Mucosa of rectum (tissue), 2 donors: ENCODE measurements around the gene CCDC178.

Experiments
- H3K27ac ChIP-seq, 2 donors: one replicate each; pipeline ENCODE4 v1.7.0; 2013; ENCODE audit warnings: inconsistent platforms in 2 of 2, low read depth in 2 of 2, low read length in 2 of 2
- H3K27me3 ChIP-seq, 2 donors: one replicate each; pipeline ENCODE4 v1.7.0; 2013; ENCODE audit warnings: low read length in 2 of 2; ENCODE audit not compliant: control insufficient read depth in 2 of 2, insufficient read depth in 2 of 2
- H3K36me3 ChIP-seq, 2 donors: one replicate each; pipeline ENCODE4 v1.7.0; 2013; ENCODE audit warnings: low read length in 2 of 2; ENCODE audit not compliant: control insufficient read depth in 2 of 2, insufficient read depth in 2 of 2
- H3K4me1 ChIP-seq, 2 donors: one replicate each; pipeline ENCODE4 v1.7.0; 2013; ENCODE audit warnings: low read length in 2 of 2, mild to moderate bottlenecking in 1 of 2; ENCODE audit not compliant: control insufficient read depth in 2 of 2, insufficient read depth in 2 of 2
- H3K4me3 ChIP-seq, 2 donors: one replicate each; pipeline ENCODE4 v1.7.0; 2013; ENCODE audit warnings: low read length in 2 of 2
- H3K9ac ChIP-seq, 2 donors: one replicate each; pipeline ENCODE4 v1.7.0; 2013; ENCODE audit warnings: low read length in 2 of 2, low read depth in 1 of 2, mild to moderate bottlenecking in 1 of 2
- H3K9me3 ChIP-seq, 2 donors: one replicate each; pipeline ENCODE4 v1.7.0; 2013; ENCODE audit warnings: low read length in 2 of 2; ENCODE audit not compliant: control insufficient read depth in 2 of 2
- donor health status: healthy.
- donor health status: Normal muscosa, but diverticular disease.

The CCDC178 gene

GRCh38 chr18:32983721-32984120, 456.8 kb downstream of the CCDC178 start:
- no peaks in the 10 kb centered on the region for H3K36me3 ChIP-seq
- H3K4me1 ChIP-seq = no peaks in the 10 kb centered on the region
- no peak overlapping the region for H3K9ac ChIP-seq
- no peak overlapping the region for H3K27ac ChIP-seq
- no peaks in the 10 kb centered on the region for H3K9me3 ChIP-seq
- no peak overlapping the region for H3K4me3 ChIP-seq
- no peaks in the 10 kb centered on the region for H3K27me3 ChIP-seq

GRCh38 chr18:32980896-32981295, 459.6 kb downstream of the CCDC178 start:
- no peaks in the 10 kb centered on the region for H3K36me3 ChIP-seq
- no peaks in the 10 kb centered on the region for H3K27me3 ChIP-seq
- no peak overlapping the region for H3K27ac ChIP-seq
- no peaks in the 10 kb centered on the region for H3K4me1 ChIP-seq
- H3K9me3 ChIP-seq = no peaks in the 10 kb centered on the region
- H3K4me3 ChIP-seq = no peak overlapping the region
- no peak overlapping the region for H3K9ac ChIP-seq

GRCh38 chr18:32975501-32975900, 465.0 kb downstream of the CCDC178 start:
- Histone ChIP-seq H3K4me3 (no peak overlapping the region), H3K9me3 (no peaks in the 10 kb centered on the region), H3K4me1 (no peaks in the 10 kb centered on the region), H3K27ac (no peak overlapping the region), H3K9ac (no peak overlapping the region), H3K36me3 (no peaks in the 10 kb centered on the region), H3K27me3 (no peaks in the 10 kb centered on the region)

GRCh38 chr18:32975163-32975436, 465.4 kb downstream of the CCDC178 start:
- Histone ChIP-seq H3K36me3 (no peaks in the 10 kb centered on the region), H3K27ac (no peak overlapping the region), H3K4me1 (no peaks in the 10 kb centered on the region), H3K9ac (no peak overlapping the region), H3K9me3 (no peaks in the 10 kb centered on the region), H3K4me3 (no peak overlapping the region), H3K27me3 (no peaks in the 10 kb centered on the region)

GRCh38 chr18:32974421-32975162, 465.9 kb downstream of the CCDC178 start:
- Histone ChIP-seq H3K9ac (no peak overlapping the region), H3K4me1 (no peaks in the 10 kb centered on the region), H3K36me3 (no peaks in the 10 kb centered on the region), H3K9me3 (no peaks in the 10 kb centered on the region), H3K27ac (no peak overlapping the region), H3K27me3 (no peaks in the 10 kb centered on the region), H3K4me3 (no peak overlapping the region)

- Histone ChIP-seq H3K36me3 (no peaks in the 10 kb centered on the region), H3K9me3 (no peaks in the 10 kb centered on the region), H3K27me3 (no peaks in the 10 kb centered on the region), H3K4me1 (no peaks in the 10 kb centered on the region), H3K27ac (no peak overlapping the region), H3K4me3 (no peak overlapping the region), H3K9ac (no peak overlapping the region)
These were observed 472.3 kb downstream of the CCDC178 start for GRCh38 chr18:32968248-32968647.

GRCh38 chr18:32966141-32966540, 474.4 kb downstream of the CCDC178 start:
- Histone ChIP-seq H3K27ac (no peak overlapping the region), H3K4me1 (no peaks in the 10 kb centered on the region), H3K4me3 (no peak overlapping the region), H3K27me3 (no peaks in the 10 kb centered on the region), H3K9ac (no peak overlapping the region), H3K9me3 (no peaks in the 10 kb centered on the region), H3K36me3 (no peaks in the 10 kb centered on the region)

DNA sequence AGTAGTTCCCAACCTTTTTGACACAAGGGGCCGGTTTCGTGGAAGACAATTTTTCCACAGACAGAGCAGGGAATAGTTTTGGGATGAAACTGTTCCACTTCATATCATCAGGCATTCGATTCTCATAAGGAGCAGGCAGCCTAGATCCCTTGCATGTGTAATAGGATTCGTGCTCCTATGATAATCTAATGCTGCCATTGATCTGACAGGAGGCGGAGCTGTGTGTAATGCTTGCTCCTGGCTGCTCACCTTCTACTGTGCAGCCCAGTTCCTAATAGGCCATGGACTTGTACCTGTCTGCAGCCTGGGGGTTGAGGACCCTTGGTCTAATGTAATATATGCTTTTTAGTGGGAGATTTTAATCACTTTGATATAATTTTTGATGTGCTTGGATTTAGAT, 479.0 kb downstream of the CCDC178 start:
- Histone ChIP-seq H3K9me3 (no peaks in the 10 kb centered on the region), H3K4me3 (no peak overlapping the region), H3K36me3 (no peaks in the 10 kb centered on the region), H3K4me1 (no peaks in the 10 kb centered on the region), H3K9ac (no peak overlapping the region), H3K27ac (no peak overlapping the region), H3K27me3 (no peaks in the 10 kb centered on the region)

- no peak overlapping the region for H3K27ac ChIP-seq
- no peaks in the 10 kb centered on the region for H3K9me3 ChIP-seq
- no peaks in the 10 kb centered on the region for H3K27me3 ChIP-seq
- no peak overlapping the region for H3K9ac ChIP-seq
- H3K4me1 ChIP-seq = no peaks in the 10 kb centered on the region
- no peak overlapping the region for H3K4me3 ChIP-seq
- no peaks in the 10 kb centered on the region for H3K36me3 ChIP-seq
These were observed 481.8 kb downstream of the CCDC178 start for GRCh38 chr18:32958746-32959145.

DNA sequence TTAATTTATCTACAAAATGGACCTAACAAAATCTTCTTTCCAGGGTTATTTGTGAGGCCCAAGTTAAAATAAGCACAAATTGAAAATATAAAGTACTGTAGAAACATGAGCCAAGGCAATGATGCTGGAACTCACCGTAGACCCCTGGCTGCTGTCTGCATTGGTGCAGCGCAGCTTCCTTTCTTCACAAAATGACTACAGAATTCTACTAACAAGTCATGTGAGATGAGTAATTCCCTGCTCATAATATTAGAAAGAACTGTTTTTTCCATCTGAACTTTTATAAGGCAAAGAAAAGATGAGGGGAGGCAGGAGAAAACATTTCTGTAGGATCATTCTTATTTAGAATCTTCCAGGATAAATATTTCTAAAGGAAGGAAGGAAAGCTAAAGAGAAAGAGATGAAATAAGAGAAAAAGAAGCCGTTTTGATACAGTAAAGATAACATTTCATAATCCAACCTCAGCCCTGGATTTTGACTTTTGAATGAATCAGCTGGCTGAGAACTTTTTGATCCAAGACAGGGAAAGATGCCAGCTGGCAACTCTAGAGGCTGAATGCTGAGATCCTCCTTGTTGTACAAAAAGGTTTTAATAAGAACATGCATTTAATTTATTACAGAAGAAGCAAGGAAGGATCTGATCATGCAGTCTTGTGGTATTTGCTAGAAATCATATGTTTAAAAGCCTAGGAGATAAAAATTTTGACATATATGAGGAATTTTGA, 483.8 kb downstream of the CCDC178 start:
- Histone ChIP-seq H3K9ac (no peak overlapping the region), H3K4me1 (no peaks in the 10 kb centered on the region), H3K27me3 (no peaks in the 10 kb centered on the region), H3K27ac (no peak overlapping the region), H3K36me3 (no peaks in the 10 kb centered on the region), H3K4me3 (no peak overlapping the region), H3K9me3 (no peaks in the 10 kb centered on the region)
